Epidermal melanocyte (primary cell): ENCODE measurements around the gene OR10G8.

Experiments used
- DNase-seq: peaks from one replicate; pipeline ENCODE4 v3.0.0; 2011; ENCODE audit warnings: low spot score; ENCODE audit not compliant: insufficient read length

The OR10G8 gene

GRCh38 chr11:124077266-124077665 lies 50.7 kb downstream of the OR10G8 start:
- DNase-seq, result no peak

GRCh38 chr11:124078591-124078990 lies 52.0 kb downstream of the OR10G8 start:
- no peak for DNase-seq

- DNase-seq, result no peak
These were observed 53.2 kb downstream of the OR10G8 start for GRCh38 chr11:124079631-124080326.
